Gastroesophageal sphincter (tissue), 4 donors: Measurements from ENCODE around the gene MAML2. TPM values are rescaled to one million over a fixed set of nuclear protein-coding genes. Genes with fewer than 3 reads are reported as not detected.

Source experiments
- ATAC-seq: fragments of 150-250 bp; one replicate; pipeline ENCODE4 v1.9.1; 2016; ENCODE audit warnings: mild to moderate bottlenecking, moderate library complexity
- H3K27ac ChIP-seq, 4 donors: fragments of 200-600 bp; sonication (generic) in 3 of 4; 1 replicate in 3 of 4; 2 replicates in 1 of 4; pipeline ENCODE4 v1.5.1; 2016 to 2019
- H3K27me3 ChIP-seq: fragments of 200-600 bp; sonication (generic); one replicate; pipeline ENCODE4 v1.5.1; 2019
- H3K36me3 ChIP-seq, 2 donors: fragments of 200-600 bp; sonication (generic); one replicate each; pipeline ENCODE4 v1.5.1; 2019; ENCODE audit warnings: control low read depth in 1 of 2
- H3K4me1 ChIP-seq, 3 donors: fragments of 200-600 bp; sonication (generic); 1 replicate in 2 of 3; 2 replicates in 1 of 3; pipeline ENCODE4 v1.5.1; 2016 to 2019; ENCODE audit warnings: control low read depth in 2 of 3
- H3K4me3 ChIP-seq, 2 donors: fragments of 200-600 bp; sonication (generic); one replicate each; pipeline ENCODE4 v1.5.1; 2019; ENCODE audit warnings: mild to moderate bottlenecking in 1 of 2, moderate library complexity in 1 of 2
- H3K9me3 ChIP-seq, 3 donors: fragments of 200-600 bp; sonication (generic); one replicate each; pipeline ENCODE4 v1.5.1; 2017 to 2019; ENCODE audit warnings: control low read depth in 2 of 3
- EP300 ChIP-seq: sonication (generic); formaldehyde crosslinking; IDR thresholded peaks from one replicate; pipeline ENCODE4 v1.6.1; 2017; ENCODE audit warnings: antibody characterized with exemption, mild to moderate bottlenecking
- POLR2A ChIP-seq, 2 donors: fragments of 450-650 bp; IDR thresholded peaks; one replicate each; pipeline ENCODE4 v1.6.1; 2017; ENCODE audit warnings: antibody characterized with exemption in 2 of 2, mild to moderate bottlenecking in 2 of 2, moderate library complexity in 1 of 2
- POLR2AphosphoS5 ChIP-seq: sonication (generic); formaldehyde crosslinking; IDR thresholded peaks from one replicate; pipeline ENCODE4 v1.6.1; 2017; ENCODE audit warnings: antibody characterized with exemption
- WGBS, 2 donors: methylation state at CpG; one replicate each; pipeline ENCODE4 v1.1.5; 2018; ENCODE audit warnings: low coverage in 1 of 2; 5-methylcytosine and 5-hydroxymethylcytosine counted together
- total RNA-seq, 4 donors: library from RNA; depleted of rRNA; stranded (reverse); fragments of >200 nt; gene quantifications; one replicate each; pipeline ENCODE4 v1.1.0, GENCODE V29; 2016
- TF ChIP-seq, protein P1 (sequence below), 4 experiments: fragments of 200-600 bp in 2 of 4; fragments of 450-650 bp in 2 of 4; sonication (generic) in 1 of 4; IDR thresholded peaks; one replicate each; pipeline ENCODE4 v1.5.1; 2017 to 2019; ENCODE audit warnings: antibody characterized with exemption in 4 of 4, mild to moderate bottlenecking in 2 of 4, moderate library complexity in 2 of 4

The MAML2 gene
- total RNA-seq, 4 donors from 2014 or later, result 15.8 to 31.8 (median 23.7) TPM

DNA sequence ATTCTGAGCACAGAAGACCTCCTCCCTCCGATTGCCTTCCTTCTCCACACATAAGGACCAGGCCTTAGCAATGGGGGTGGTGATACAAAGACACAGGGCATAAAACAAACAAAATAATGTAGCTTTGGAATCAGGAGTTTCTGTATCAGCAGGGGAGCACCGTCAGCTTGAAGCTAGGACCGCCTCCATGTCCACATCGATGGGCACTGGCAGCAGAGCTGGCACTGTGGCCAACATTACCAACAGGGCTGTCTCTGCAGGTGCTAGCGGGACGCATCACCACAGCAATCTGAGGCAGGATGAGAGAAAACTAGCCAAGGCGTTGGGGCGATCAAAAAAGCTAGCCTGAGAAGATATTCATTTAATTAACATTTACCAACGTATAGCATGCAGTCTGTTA lies 201.4 kb downstream of the MAML2 start:
- H3K36me3 ChIP-seq, result no peaks in the 10 kb centered on the region
- peaks cover 8 to 43% (median 9%) of the 10 kb centered on the region in 3 donors for H3K4me1 ChIP-seq
- WGBS, 2 donors, result 97 to 100% methylated on average over 5 to 6 of the region's 9 CpGs
- H3K27ac ChIP-seq, result no peak overlapping the region
- no peak for ATAC-seq
- H3K27me3 ChIP-seq, result no peaks in the 10 kb centered on the region
- no peak overlapping the region for H3K4me3 ChIP-seq
- TF ChIP-seq, protein P1, sequence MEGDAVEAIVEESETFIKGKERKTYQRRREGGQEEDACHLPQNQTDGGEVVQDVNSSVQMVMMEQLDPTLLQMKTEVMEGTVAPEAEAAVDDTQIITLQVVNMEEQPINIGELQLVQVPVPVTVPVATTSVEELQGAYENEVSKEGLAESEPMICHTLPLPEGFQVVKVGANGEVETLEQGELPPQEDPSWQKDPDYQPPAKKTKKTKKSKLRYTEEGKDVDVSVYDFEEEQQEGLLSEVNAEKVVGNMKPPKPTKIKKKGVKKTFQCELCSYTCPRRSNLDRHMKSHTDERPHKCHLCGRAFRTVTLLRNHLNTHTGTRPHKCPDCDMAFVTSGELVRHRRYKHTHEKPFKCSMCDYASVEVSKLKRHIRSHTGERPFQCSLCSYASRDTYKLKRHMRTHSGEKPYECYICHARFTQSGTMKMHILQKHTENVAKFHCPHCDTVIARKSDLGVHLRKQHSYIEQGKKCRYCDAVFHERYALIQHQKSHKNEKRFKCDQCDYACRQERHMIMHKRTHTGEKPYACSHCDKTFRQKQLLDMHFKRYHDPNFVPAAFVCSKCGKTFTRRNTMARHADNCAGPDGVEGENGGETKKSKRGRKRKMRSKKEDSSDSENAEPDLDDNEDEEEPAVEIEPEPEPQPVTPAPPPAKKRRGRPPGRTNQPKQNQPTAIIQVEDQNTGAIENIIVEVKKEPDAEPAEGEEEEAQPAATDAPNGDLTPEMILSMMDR (IDR thresholded peaks at IDR 0.05), result no peak
- TF ChIP-seq POLR2AphosphoS5, result no peak
- no peak for TF ChIP-seq EP300
- TF ChIP-seq POLR2A (IDR thresholded peaks at IDR 0.05), result no peak
- H3K9me3 ChIP-seq, result no peaks in the 10 kb centered on the region

DNA sequence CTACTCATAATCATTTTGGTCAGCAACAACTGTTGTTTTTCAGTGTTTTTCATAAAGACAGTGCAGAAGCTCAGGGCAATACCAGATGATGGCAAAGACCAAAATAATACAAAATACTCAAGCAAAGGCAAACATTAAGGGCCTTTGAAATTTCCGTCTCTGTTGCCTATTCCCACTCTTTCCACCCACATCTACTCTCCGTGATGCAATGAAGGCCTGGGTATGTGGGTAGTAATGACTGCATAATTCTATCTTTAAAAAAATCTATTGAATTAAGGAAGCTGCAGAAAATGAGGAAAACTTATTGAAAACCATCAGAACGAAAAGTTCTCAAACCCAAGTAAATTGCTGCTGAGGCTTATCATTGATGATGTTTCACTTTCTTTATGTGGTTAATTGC lies 203.3 kb downstream of the MAML2 start:
- ATAC-seq, result no peak
- Histone ChIP-seq H3K4me1 (peaks cover 9 to 47% (median 14%) of the 10 kb centered on the region in 3 donors), H3K27me3 (no peaks in the 10 kb centered on the region), H3K9me3 (no peaks in the 10 kb centered on the region), H3K27ac (no peak overlapping the region), H3K36me3 (no peaks in the 10 kb centered on the region), H3K4me3 (no peak overlapping the region)
- TF ChIP-seq, protein P1 (IDR thresholded peaks at IDR 0.05), result no peak
- TF ChIP-seq POLR2A (IDR thresholded peaks at IDR 0.05), result no peak
- no peak for TF ChIP-seq EP300
- WGBS, 2 donors, result 90 to 91% methylated on average over 3 of the region's 3 CpGs

DNA sequence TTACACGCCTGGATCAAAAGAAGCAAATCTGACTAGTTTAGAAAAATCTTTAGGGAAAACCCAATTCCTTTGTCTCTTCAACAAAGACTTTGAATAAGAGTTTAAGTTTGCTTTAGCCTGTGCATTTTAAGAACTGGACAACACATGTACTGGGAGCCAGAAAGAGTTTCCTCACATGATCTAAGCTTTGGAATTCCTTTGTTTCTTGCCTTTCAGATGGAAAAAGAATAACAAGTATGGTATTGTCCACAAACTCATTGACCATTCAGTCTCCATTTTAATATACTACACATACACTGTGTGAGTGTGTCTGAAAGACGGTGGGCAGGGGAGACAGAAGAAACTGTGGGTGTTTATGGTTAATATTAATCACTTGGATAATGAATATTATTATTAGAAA lies 205.6 kb downstream of the MAML2 start:
- Histone ChIP-seq H3K4me3 (no peak overlapping the region), H3K9me3 (no peaks in the 10 kb centered on the region), H3K27ac (peak overlapping the region in 3 of 4 donors; percentile 10 to 38 (median 17)), H3K36me3 (no peaks in the 10 kb centered on the region), H3K27me3 (no peaks in the 10 kb centered on the region), H3K4me1 (peaks cover 9 to 33% (median 14%) of the 10 kb centered on the region in 3 donors)
- no peak for ATAC-seq
- WGBS, 2 donors, result 50 to 56% methylated on average over 2 of the region's 2 CpGs
- TF ChIP-seq, protein P1 (IDR thresholded peaks at IDR 0.05), result no peak
- TF ChIP-seq EP300 (no peak), POLR2AphosphoS5 (no peak), POLR2A (IDR thresholded peaks at IDR 0.05) (no peak)

DNA sequence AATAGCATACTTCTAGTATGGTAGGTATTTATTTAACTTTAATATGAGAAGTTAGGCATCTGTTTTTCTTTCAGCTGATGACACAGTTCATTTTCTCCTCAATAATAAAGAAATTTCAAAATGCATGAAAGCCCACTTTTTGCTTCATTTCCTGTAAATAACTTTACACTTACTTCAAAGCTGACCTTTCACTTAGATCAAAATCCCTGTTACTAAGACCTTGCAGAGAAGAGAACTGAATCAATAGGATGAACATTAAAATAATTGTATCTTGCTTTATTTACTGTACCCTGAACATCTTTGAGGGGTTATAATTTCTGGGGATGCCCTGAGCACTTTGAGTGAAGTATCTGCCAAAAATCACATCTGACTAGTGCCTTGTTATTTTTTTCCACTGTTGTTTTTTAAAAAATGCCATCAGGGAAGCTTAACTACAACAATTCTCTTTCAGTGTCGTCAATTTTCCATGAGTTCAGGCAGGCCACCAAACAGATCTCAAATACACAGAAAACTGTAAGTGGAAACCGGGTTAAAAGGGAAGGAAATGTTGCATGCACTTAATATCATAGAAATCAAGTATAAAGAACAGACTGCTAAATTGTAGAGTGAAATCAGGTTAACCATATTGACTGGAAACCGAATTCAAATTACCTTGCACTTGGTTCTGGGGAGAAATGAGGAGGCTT lies 206.2 kb downstream of the MAML2 start:
- no peak for TF ChIP-seq POLR2A (IDR thresholded peaks at IDR 0.05)
- Histone ChIP-seq H3K27me3 (no peaks in the 10 kb centered on the region), H3K36me3 (no peaks in the 10 kb centered on the region), H3K27ac (peak overlapping the region in 3 of 4 donors; percentile 10 to 38 (median 17)), H3K4me3 (no peak overlapping the region), H3K9me3 (no peaks in the 10 kb centered on the region), H3K4me1 (peaks cover 9 to 26% (median 13%) of the 10 kb centered on the region in 3 donors)
- no peak for ATAC-seq
- 7 to 30% methylated on average over 2 to 3 of the region's 3 CpGs for WGBS, 2 donors

DNA sequence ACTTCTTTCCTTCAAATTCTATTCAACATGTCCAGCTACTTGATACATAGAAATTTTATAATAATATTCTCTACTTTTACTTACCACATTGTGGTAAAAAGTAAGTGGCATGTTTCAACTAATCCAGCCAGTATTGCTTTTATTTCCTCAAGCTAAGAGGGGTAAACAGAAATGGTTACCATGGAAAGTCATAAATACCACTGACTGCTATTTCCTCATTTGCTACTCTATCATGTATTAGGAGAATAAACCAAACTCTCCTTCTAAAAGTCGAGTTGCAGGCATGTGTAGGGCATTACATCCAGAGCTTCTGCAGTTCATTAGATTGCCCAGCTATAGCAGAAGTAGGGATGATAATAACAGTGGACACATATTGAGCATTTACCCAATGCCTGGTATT lies 208.4 kb downstream of the MAML2 start:
- 20 to 33% methylated on average over 1 of the region's 1 CpG for WGBS, 2 donors
- Histone ChIP-seq H3K36me3 (no peaks in the 10 kb centered on the region), H3K9me3 (no peaks in the 10 kb centered on the region), H3K4me1 (peaks cover 9 to 25% (median 13%) of the 10 kb centered on the region in 3 donors), H3K4me3 (no peak overlapping the region), H3K27ac (no peak overlapping the region), H3K27me3 (no peaks in the 10 kb centered on the region)
- TF ChIP-seq POLR2AphosphoS5 (no peak), POLR2A (IDR thresholded peaks at IDR 0.05) (no peak), EP300 (no peak)
- TF ChIP-seq, protein P1 (IDR thresholded peaks at IDR 0.05), result no peak
- ATAC-seq, result no peak
